Calu3 (cell line): ENCODE results near the gene TRMT112. TPM values are rescaled to one million over a fixed set of nuclear protein-coding genes. Genes with fewer than 3 reads are reported as not detected.
A peak's percentile ranks its signal among the peaks of the same experiment; 100 is the strongest.
"Not testable (repeated sequence)": the region's sequence is repeated elsewhere in the genome, so short reads cannot be mapped to it uniquely, and the experiment has no call there.

ENCODE experiments used
- BruUV-seq: library from RNA; stranded (reverse); fragments of 400-500 nt; replicated peaks from 2 replicates; lab custom pipeline; 2021; lab: Mats Ljungman, UMichigan
- CTCF ChIA-PET: fragments of 300-600 bp; sonication (Branson Sonifier 250); formaldehyde crosslinking; loops from one replicate; lab custom pipeline; 2022; ENCODE audit warnings: antibody characterized with exemption; lab: Charles Lee
- DNase-seq: peaks from one replicate; pipeline ENCODE4 v3.0.0; 2022
- H3K27ac Mint-ChIP-seq: one replicate; pipeline ENCODE4 v1.8.0; 2022; ENCODE audit warnings: mixed read lengths; ENCODE audit not compliant: unreplicated experiment
- H3K27me3 Mint-ChIP-seq: one replicate; pipeline ENCODE4 v1.8.0; 2022; ENCODE audit warnings: mixed read lengths; ENCODE audit not compliant: unreplicated experiment
- H3K36me3 Mint-ChIP-seq: one replicate; pipeline ENCODE4 v1.8.0; 2022; ENCODE audit warnings: mild to moderate bottlenecking, moderate library complexity, mixed read lengths; ENCODE audit not compliant: insufficient read depth, unreplicated experiment
- H3K4me1 Mint-ChIP-seq: one replicate; pipeline ENCODE4 v1.8.0; 2022; ENCODE audit warnings: mild to moderate bottlenecking, low read depth, mixed read lengths; ENCODE audit not compliant: unreplicated experiment
- H3K4me3 Mint-ChIP-seq: one replicate; pipeline ENCODE4 v1.8.0; 2022; ENCODE audit warnings: mild to moderate bottlenecking, low read depth, moderate library complexity, mixed read lengths; ENCODE audit not compliant: unreplicated experiment
- H3K9me3 Mint-ChIP-seq: one replicate; pipeline ENCODE4 v1.8.0; 2022; ENCODE audit warnings: low read depth, mixed read lengths; ENCODE audit not compliant: unreplicated experiment
- intact Hi-C: fragments of 100-400 bp; cut with micrococcal nuclease; formaldehyde crosslinking; loops from one replicate; pipeline ENCODE4 v1.10.0; 2022; ENCODE audit not compliant: unreplicated experiment
- total RNA-seq: library from RNA; stranded (reverse); gene quantifications from 2 replicates; pipeline ENCODE4 v1.2.3, GENCODE V29; 2022
- TF ChIP-seq, protein P1 (sequence below): fragments of 200-600 bp; IDR thresholded peaks from one replicate; pipeline ENCODE4 v1.8.0; 2022; ENCODE audit warnings: antibody characterized with exemption; ENCODE audit not compliant: unreplicated experiment

Gene TRMT112
- total RNA-seq, 1 experiment from 2014 or later = 197 TPM

GRCh38 chr11:64324692-64325469 lies 7.5 kb upstream of the TRMT112 start:
- Mint-ChIP-seq H3K4me1 (peaks cover 15% of the 10 kb centered on the region), H3K36me3 (peaks cover 29% of the 10 kb centered on the region), H3K4me3 (no peak overlapping the region), H3K27ac (no peak overlapping the region), H3K9me3 (peaks cover 3% of the 10 kb centered on the region), H3K27me3 (no peaks in the 10 kb centered on the region)
- CTCF ChIA-PET = no interaction called here
- DNase-seq = no peak
- intact Hi-C loops = no loop called here
- no TSS peak for BruUV-seq
- TF ChIP-seq, protein P1, sequence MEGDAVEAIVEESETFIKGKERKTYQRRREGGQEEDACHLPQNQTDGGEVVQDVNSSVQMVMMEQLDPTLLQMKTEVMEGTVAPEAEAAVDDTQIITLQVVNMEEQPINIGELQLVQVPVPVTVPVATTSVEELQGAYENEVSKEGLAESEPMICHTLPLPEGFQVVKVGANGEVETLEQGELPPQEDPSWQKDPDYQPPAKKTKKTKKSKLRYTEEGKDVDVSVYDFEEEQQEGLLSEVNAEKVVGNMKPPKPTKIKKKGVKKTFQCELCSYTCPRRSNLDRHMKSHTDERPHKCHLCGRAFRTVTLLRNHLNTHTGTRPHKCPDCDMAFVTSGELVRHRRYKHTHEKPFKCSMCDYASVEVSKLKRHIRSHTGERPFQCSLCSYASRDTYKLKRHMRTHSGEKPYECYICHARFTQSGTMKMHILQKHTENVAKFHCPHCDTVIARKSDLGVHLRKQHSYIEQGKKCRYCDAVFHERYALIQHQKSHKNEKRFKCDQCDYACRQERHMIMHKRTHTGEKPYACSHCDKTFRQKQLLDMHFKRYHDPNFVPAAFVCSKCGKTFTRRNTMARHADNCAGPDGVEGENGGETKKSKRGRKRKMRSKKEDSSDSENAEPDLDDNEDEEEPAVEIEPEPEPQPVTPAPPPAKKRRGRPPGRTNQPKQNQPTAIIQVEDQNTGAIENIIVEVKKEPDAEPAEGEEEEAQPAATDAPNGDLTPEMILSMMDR = no peak

- CTCF ChIA-PET, H3K9me3 Mint-ChIP-seq, DNase-seq, H3K4me3 Mint-ChIP-seq, BruUV-seq, intact Hi-C loops, H3K27me3 Mint-ChIP-seq, H3K27ac Mint-ChIP-seq: not testable (repeated sequence)
- peaks cover 38% of the 10 kb centered on the region for H3K36me3 Mint-ChIP-seq
- H3K4me1 Mint-ChIP-seq = peaks cover 23% of the 10 kb centered on the region
Measured at GRCh38 chr11:64323984-64324383, 6.6 kb upstream of the TRMT112 start.

DNA sequence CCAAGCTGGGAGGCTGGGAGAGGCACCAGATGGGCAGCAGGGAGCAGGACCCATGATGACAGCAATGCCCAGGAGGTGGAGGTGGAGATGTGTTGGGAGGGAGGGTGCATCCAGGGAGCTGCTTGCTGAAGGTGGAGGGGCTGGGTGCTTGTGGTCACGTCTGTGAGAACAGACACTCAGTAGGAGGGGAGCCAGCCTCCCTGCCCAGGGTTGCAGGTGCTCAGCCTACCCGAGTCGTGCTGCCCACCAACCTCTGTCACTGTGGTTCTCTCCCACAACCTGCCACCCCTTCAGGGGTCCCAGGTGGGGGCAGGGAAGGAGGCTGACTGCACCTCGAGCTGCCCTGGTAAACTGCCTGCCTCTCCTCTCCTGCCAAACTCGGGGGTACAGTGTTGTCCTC lies 6.0 kb upstream of the TRMT112 start:
- intact Hi-C loops = no loop called here
- H3K9me3 Mint-ChIP-seq = peaks cover 3% of the 10 kb centered on the region
- TF ChIP-seq, protein P1 = no peak
- peaks cover 44% of the 10 kb centered on the region for H3K36me3 Mint-ChIP-seq
- H3K27ac Mint-ChIP-seq = no peak overlapping the region
- H3K4me1 Mint-ChIP-seq = peaks cover 27% of the 10 kb centered on the region
- no peaks in the 10 kb centered on the region for H3K27me3 Mint-ChIP-seq
- H3K4me3 Mint-ChIP-seq = no peak overlapping the region
- CTCF ChIA-PET = no interaction called here
- no peak for DNase-seq
- no TSS peak for BruUV-seq

DNA sequence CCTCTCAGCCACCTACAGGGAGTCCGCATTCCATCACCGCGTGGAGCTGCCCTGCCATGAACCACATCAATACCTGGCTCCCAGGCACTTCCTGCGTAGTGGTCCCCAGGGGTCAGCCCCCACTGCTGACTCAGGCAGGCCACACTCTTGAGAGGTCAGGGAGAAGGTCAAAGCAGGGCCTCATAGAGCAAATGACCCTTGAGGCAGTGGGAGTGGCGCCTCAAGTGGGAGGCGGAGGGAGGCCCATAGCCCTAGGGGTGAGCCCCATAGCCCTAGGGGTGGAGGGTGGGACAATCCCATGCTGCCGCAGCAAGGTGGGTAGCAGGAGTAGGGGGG lies 5.5 kb upstream of the TRMT112 start:
- H3K4me1 Mint-ChIP-seq = peaks cover 27% of the 10 kb centered on the region
- H3K4me3 Mint-ChIP-seq = no peak overlapping the region
- CTCF ChIA-PET = no interaction called here
- BruUV-seq = no TSS peak
- intact Hi-C loops = no loop called here
- no peak for DNase-seq
- TF ChIP-seq, protein P1 = no peak
- no peak overlapping the region for H3K27ac Mint-ChIP-seq
- peaks cover 49% of the 10 kb centered on the region for H3K36me3 Mint-ChIP-seq
- H3K9me3 Mint-ChIP-seq = peaks cover 1% of the 10 kb centered on the region
- no peaks in the 10 kb centered on the region for H3K27me3 Mint-ChIP-seq

GRCh38 chr11:64321533-64321932 lies 4.2 kb upstream of the TRMT112 start:
- Mint-ChIP-seq H3K9me3 (no peaks in the 10 kb centered on the region), H3K4me3 (no peak overlapping the region), H3K27me3 (no peaks in the 10 kb centered on the region), H3K36me3 (peaks cover 62% of the 10 kb centered on the region), H3K27ac (peak overlapping the region; percentile 7), H3K4me1 (peaks cover 27% of the 10 kb centered on the region)
- TF ChIP-seq, protein P1 = no peak
- CTCF ChIA-PET = no interaction called here
- DNase-seq = no peak
- BruUV-seq = no TSS peak
- intact Hi-C loops = no loop called here
